ENCODE measurements around the gene OR10J1. TPM values are rescaled to one million over a fixed set of nuclear protein-coding genes. Genes with fewer than 3 reads are reported as not detected.

The OR10J1 gene
- total and polyA plus RNA-seq, 2 of the 8 experiments (the other 6 are each of a cell fraction or from before 2014, with no cell fraction given): not detected

DNA sequence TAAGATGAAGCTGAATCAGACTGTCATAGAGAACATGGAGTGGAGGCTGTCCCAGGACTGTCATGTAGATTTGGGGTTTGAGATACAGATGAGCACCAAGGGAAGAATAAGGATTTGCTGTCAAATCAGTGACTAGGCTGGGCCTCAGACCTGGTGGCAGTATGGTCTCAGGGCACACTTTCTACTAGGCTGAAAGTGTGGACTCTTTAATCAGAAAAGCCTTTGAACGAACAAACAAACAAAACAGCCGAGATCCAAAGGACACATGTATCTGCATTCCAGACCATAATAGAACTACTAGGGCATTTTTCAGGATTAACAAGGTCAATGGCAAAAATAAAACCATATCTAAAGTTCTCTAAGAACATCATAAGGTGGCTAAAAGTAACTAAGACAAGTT is 2.9 kb downstream of the OR10J1 start:
- no peak overlapping the region for H3K4me2 ChIP-seq (ENCODE audit: insufficient read depth in 1 of 2, low read depth in 2 of 2, low read length in 2 of 2)
- no peak overlapping the region for H3K9ac ChIP-seq (replicated peaks in 1 of 4; ENCODE audit: extremely low read depth in 1 of 4, low read depth in 3 of 4, low read length in 3 of 4)
- no peak overlapping the region for H3K27ac ChIP-seq (ENCODE audit: low read depth, low read length)
- no peaks in the 10 kb centered on the region for H3K4me1 ChIP-seq (replicated peaks in 1 of 4; ENCODE audit: control insufficient read depth in 3 of 4, insufficient read depth in 4 of 4, low read length in 3 of 4)
- no peaks in the 10 kb centered on the region for H3K36me3 ChIP-seq (ENCODE audit: control insufficient read depth in 2 of 4, insufficient read depth in 4 of 4, low read length in 3 of 4)
- 44% methylated on average over 2 of the region's 2 CpGs; no CpG with 5 or more reads in 1 of the 2 experiments for WGBS, 2 experiments (ENCODE audit: extremely low coverage in 1 of 2, insufficient coverage in 1 of 2, insufficient read length in 1 of 2, insufficient replicate concordance in 2 of 2, low coverage in 1 of 2, low lambda C conversion rate in 2 of 2, missing lambda C conversion rate in 1 of 2)
- H3K56ac ChIP-seq (replicated peaks; ENCODE audit: insufficient read length, low read depth, low read length): no peak overlapping the region
- no peak for TF ChIP-seq EZH2 (IDR thresholded peaks at IDR 0.05; ENCODE audit: low read depth, low read length, severe bottlenecking)
- TF ChIP-seq TEAD4 (IDR thresholded peaks at IDR 0.05; ENCODE audit: low read depth, low read length): no peak
- no peak for TF ChIP-seq TBP (IDR thresholded peaks at IDR 0.05; ENCODE audit: low read depth, low read length)
- no peak for TF ChIP-seq CTBP2 (IDR thresholded peaks at IDR 0.05; ENCODE audit: borderline replicate concordance, insufficient read depth, insufficient read length, low read length)
- TF ChIP-seq BCL11A (IDR thresholded peaks at IDR 0.05; ENCODE audit: low read depth in 2 of 2, low read length in 2 of 2): no peak
- TF ChIP-seq SIX5 (IDR thresholded peaks at IDR 0.05; ENCODE audit: low read depth, low read length): no peak
- TF ChIP-seq SP4 (IDR thresholded peaks at IDR 0.05; ENCODE audit: low read length): no peak
- TF ChIP-seq, protein P1, sequence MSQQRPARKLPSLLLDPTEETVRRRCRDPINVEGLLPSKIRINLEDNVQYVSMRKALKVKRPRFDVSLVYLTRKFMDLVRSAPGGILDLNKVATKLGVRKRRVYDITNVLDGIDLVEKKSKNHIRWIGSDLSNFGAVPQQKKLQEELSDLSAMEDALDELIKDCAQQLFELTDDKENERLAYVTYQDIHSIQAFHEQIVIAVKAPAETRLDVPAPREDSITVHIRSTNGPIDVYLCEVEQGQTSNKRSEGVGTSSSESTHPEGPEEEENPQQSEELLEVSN (IDR thresholded peaks at IDR 0.05): no peak
- TF ChIP-seq, protein P2, sequence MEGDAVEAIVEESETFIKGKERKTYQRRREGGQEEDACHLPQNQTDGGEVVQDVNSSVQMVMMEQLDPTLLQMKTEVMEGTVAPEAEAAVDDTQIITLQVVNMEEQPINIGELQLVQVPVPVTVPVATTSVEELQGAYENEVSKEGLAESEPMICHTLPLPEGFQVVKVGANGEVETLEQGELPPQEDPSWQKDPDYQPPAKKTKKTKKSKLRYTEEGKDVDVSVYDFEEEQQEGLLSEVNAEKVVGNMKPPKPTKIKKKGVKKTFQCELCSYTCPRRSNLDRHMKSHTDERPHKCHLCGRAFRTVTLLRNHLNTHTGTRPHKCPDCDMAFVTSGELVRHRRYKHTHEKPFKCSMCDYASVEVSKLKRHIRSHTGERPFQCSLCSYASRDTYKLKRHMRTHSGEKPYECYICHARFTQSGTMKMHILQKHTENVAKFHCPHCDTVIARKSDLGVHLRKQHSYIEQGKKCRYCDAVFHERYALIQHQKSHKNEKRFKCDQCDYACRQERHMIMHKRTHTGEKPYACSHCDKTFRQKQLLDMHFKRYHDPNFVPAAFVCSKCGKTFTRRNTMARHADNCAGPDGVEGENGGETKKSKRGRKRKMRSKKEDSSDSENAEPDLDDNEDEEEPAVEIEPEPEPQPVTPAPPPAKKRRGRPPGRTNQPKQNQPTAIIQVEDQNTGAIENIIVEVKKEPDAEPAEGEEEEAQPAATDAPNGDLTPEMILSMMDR (IDR thresholded peaks at IDR 0.05; ENCODE audit: control extremely low read depth in 1 of 3, insufficient read depth in 1 of 3, low read depth in 1 of 3, low read length in 3 of 3): no peak
- no peak for TF ChIP-seq TAF1 (IDR thresholded peaks at IDR 0.05; ENCODE audit: low read depth, low read length)
- no peak for TF ChIP-seq MAX (IDR thresholded peaks at IDR 0.05)
- no peaks in the 10 kb centered on the region for H3K79me1 ChIP-seq (ENCODE audit: low read depth, low read length)
- H3K4me3 ChIP-seq (ENCODE audit: extremely low read depth in 1 of 4, insufficient read depth in 2 of 4, low read depth in 3 of 4, low read length in 4 of 4): no peak overlapping the region
- no peak overlapping the region for H3K23ac ChIP-seq (ENCODE audit: insufficient read length)
- H2BK5ac ChIP-seq (ENCODE audit: low read depth, low read length): no peak overlapping the region
- FAIRE-seq (no peak), DNase-seq (ENCODE audit: low read depth in 1 of 2, low spot score in 2 of 2) (no peak)
- no peak overlapping the region for H2BK15ac ChIP-seq (ENCODE audit: low read length)
- ChIA-PET POLR2A (ENCODE audit: partially characterized antibody) (no interaction called here), CTCF (ENCODE audit: partially characterized antibody) (no interaction called here)
- H2AFZ ChIP-seq (ENCODE audit: low read length): no peak overlapping the region
- H2BK120ac ChIP-seq (replicated peaks; ENCODE audit: low read depth, low read length): no peak overlapping the region
- no peak overlapping the region for H3K18ac ChIP-seq (ENCODE audit: extremely low read depth, low read length)
- no peaks in the 10 kb centered on the region for H3K23me2 ChIP-seq (ENCODE audit: low read depth, low read length)
- no peak overlapping the region for H2BK20ac ChIP-seq (ENCODE audit: low read length)
- no peaks in the 10 kb centered on the region for H4K20me1 ChIP-seq (replicated peaks in 1 of 2; ENCODE audit: control insufficient read depth in 1 of 2, insufficient read depth in 2 of 2, low read length in 2 of 2)
- no peak overlapping the region for H4K91ac ChIP-seq (replicated peaks; ENCODE audit: insufficient read length, low read length)
- H3K79me2 ChIP-seq (ENCODE audit: control insufficient read depth in 1 of 2, insufficient read depth in 2 of 2, low read length in 2 of 2): no peaks in the 10 kb centered on the region
- no peak overlapping the region for H2BK12ac ChIP-seq (ENCODE audit: low read depth, low read length)
- H2AK5ac ChIP-seq (ENCODE audit: low read depth, low read length): no peak overlapping the region
- H3K27me3 ChIP-seq (replicated peaks in 1 of 4; ENCODE audit: control insufficient read depth in 3 of 4, extremely low read depth in 1 of 4, insufficient read depth in 3 of 4, low read length in 3 of 4): no peaks in the 10 kb centered on the region
- no peak overlapping the region for H3K14ac ChIP-seq (ENCODE audit: insufficient read length)
- H4K8ac ChIP-seq (ENCODE audit: extremely low read depth, insufficient read depth, low read length): no peak overlapping the region
- H4K5ac ChIP-seq (ENCODE audit: insufficient read length, low read depth, low read length): no peak overlapping the region
- peaks cover 71 to 76% of the 10 kb centered on the region in 2 experiments for H3K9me3 ChIP-seq (ENCODE audit: insufficient read depth in 2 of 2, low read depth in 1 of 2, low read length in 1 of 2)
- no peak overlapping the region for H3K4ac ChIP-seq (replicated peaks; ENCODE audit: insufficient read length, low read depth, low read length)
